Transverse colon (tissue), 3 donors: ENCODE measurements around the gene TMEM181.

Experiments used
- EP300 ChIP-seq: sonication (generic); formaldehyde crosslinking; IDR thresholded peaks from one replicate; pipeline ENCODE4 v1.6.1; 2017; ENCODE audit warnings: antibody characterized with exemption, low read depth
- POLR2A ChIP-seq: fragments of 450-650 bp; IDR thresholded peaks from one replicate; pipeline ENCODE4 v1.6.1; 2016; ENCODE audit warnings: antibody characterized with exemption, mild to moderate bottlenecking, moderate library complexity
- TF ChIP-seq, protein P1 (sequence below), 5 experiments: fragments of 200-600 bp in 3 of 5; fragments of 450-650 bp in 2 of 5; sonication (generic) in 3 of 5; IDR thresholded peaks; 1 replicate in 2 of 5; 2 replicates in 3 of 5; pipeline ENCODE4 v1.5.1; 2016 to 2017; ENCODE audit warnings: antibody characterized with exemption in 5 of 5, inconsistent platforms in 3 of 5, mild to moderate bottlenecking in 2 of 5, moderate library complexity in 1 of 5

DNA sequence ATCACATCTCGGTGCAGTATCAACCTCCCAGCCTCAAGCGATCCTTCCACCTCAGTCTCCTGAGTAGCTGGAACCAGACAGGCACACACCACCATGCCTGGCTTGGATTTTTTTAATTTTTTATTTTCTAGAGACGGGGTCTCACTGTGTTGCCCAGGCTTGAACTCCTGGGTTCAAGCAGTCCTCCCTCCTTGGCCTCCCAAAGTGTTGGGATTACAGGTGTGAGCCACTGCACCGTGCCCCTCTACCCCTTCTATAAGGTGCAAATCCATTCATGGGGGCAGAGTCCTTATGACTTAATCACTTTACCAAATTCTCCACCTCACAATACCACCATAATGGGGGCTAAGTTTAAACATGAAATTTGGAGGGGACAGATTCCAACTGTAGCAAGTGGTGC, 37.7 kb downstream of the TMEM181 start:
- TF ChIP-seq, protein P1, sequence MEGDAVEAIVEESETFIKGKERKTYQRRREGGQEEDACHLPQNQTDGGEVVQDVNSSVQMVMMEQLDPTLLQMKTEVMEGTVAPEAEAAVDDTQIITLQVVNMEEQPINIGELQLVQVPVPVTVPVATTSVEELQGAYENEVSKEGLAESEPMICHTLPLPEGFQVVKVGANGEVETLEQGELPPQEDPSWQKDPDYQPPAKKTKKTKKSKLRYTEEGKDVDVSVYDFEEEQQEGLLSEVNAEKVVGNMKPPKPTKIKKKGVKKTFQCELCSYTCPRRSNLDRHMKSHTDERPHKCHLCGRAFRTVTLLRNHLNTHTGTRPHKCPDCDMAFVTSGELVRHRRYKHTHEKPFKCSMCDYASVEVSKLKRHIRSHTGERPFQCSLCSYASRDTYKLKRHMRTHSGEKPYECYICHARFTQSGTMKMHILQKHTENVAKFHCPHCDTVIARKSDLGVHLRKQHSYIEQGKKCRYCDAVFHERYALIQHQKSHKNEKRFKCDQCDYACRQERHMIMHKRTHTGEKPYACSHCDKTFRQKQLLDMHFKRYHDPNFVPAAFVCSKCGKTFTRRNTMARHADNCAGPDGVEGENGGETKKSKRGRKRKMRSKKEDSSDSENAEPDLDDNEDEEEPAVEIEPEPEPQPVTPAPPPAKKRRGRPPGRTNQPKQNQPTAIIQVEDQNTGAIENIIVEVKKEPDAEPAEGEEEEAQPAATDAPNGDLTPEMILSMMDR (IDR thresholded peaks at IDR 0.05) = no peak
- TF ChIP-seq POLR2A = no peak
- TF ChIP-seq EP300 = no peak
